ENCODE measurements around the gene TAB2. TPM values are rescaled to one million over a fixed set of nuclear protein-coding genes. Genes with fewer than 3 reads are reported as not detected.

The TAB2 gene
- total RNA-seq, 1 experiment from 2014 or later, result 56.2 TPM

DNA sequence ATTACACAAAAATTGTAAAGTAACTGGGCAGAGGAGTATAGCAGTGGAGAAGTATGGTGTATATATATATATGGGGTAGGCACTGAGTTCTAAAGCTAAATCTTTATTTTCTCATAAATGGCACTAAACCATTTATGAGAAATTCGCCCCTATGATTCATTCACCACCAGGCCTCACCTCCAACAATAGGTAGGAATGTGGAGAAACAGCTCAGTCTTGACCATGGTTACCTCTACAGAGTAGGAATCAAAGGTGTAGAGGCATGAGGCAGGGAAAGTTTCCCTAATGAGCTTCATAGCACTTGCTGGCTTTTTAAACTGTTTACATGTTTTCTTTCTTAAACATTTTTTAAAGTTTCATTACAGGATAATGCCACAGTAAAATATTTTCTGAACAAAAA is 45.6 kb downstream of the TAB2 start:
- Histone ChIP-seq H2AK5ac (ENCODE audit: insufficient read length, low read length) (no peak overlapping the region), H3K9me3 (ENCODE audit: control insufficient read depth, low read depth, low read length) (no peaks in the 10 kb centered on the region), H3K4me1 (ENCODE audit: insufficient read depth, low read length) (peaks cover 3% of the 10 kb centered on the region; the same call in 1 of the 2 replicates), H3K4me2 (ENCODE audit: insufficient read depth, insufficient read length, low read length) (no peak overlapping the region), H4K20me1 (ENCODE audit: control insufficient read depth, insufficient read depth, insufficient read length) (no peaks in the 10 kb centered on the region), H2BK120ac (ENCODE audit: low read depth, low read length, poor library complexity, severe bottlenecking) (no peak overlapping the region), H4K5ac (ENCODE audit: insufficient read length, low read depth, low read length) (no peak overlapping the region), H3K9ac (ENCODE audit: extremely low read depth, insufficient read length, low read length) (no peak overlapping the region), H4K8ac (replicated peaks; ENCODE audit: insufficient read length, low read depth, low read length) (no peak overlapping the region), H3K23ac (ENCODE audit: insufficient read length, low read depth, low read length) (no peak overlapping the region), H3K27me3 (ENCODE audit: insufficient read depth, low read length) (no peaks in the 10 kb centered on the region), H3K18ac (ENCODE audit: insufficient read length, low read depth, low read length) (no peak overlapping the region), H2BK20ac (ENCODE audit: low read depth, low read length, poor library complexity, severe bottlenecking) (no peak overlapping the region), H3K4ac (ENCODE audit: low read depth, low read length) (no peak overlapping the region), H2BK15ac (ENCODE audit: low read depth, low read length) (no peak overlapping the region), H3K79me1 (ENCODE audit: insufficient read depth, low read depth, low read length, poor library complexity, severe bottlenecking) (peaks cover 12% of the 10 kb centered on the region), H2BK5ac (ENCODE audit: insufficient read length, low read length) (no peak overlapping the region), H3K79me2 (ENCODE audit: insufficient read depth, low read length) (peaks cover 16% of the 10 kb centered on the region; the same call in 1 of the 2 replicates), H2AFZ (ENCODE audit: low read length) (no peak overlapping the region), H3K23me2 (ENCODE audit: insufficient read length, low read depth, low read length, poor library complexity, severe bottlenecking) (no peaks in the 10 kb centered on the region), H3K56ac (ENCODE audit: insufficient read length, low read depth, low read length) (no peak overlapping the region), H3T11ph (ENCODE audit: low read length) (no peak overlapping the region), H3K27ac (ENCODE audit: insufficient read length, low read depth, low read length) (no peak overlapping the region), H4K91ac (ENCODE audit: insufficient read length, low read depth, low read length) (no peak overlapping the region), H2BK12ac (ENCODE audit: insufficient read length, low read depth, low read length) (no peak overlapping the region), H3K14ac (ENCODE audit: insufficient read depth, low read length) (no peak overlapping the region)
- no peaks in the 10 kb centered on the region for H3K9me3 Mint-ChIP-seq
- H3K27ac Mint-ChIP-seq, result no peak overlapping the region
- no CpG with 5 or more reads among the region's 1 CpG for WGBS (ENCODE audit: extremely low coverage, insufficient read length, low lambda C conversion rate)
- no peaks in the 10 kb centered on the region for H3K27me3 Mint-ChIP-seq (ENCODE audit: low read depth)
- DNase-seq, result no peak
- peaks cover 2 to 9% (median 7%) of the 10 kb centered on the region in 3 experiments; a peak in 6 of 7 replicates for H3K36me3 Mint-ChIP-seq (ENCODE audit: insufficient read depth in 1 of 3, low read depth in 3 of 3)
- H3K4me1 Mint-ChIP-seq, result peaks cover 21 to 31% of the 10 kb centered on the region in 2 experiments
- no peak for TF ChIP-seq CTCF (conservative IDR thresholded peaks at IDR 0.05)
- no peak overlapping the region for H3K4me3 Mint-ChIP-seq
